Spleen (tissue), 11 donors: ENCODE results near the gene PCDHB14. TPM values are rescaled to one million over a fixed set of nuclear protein-coding genes. Genes with fewer than 3 reads are reported as not detected.

Experiments used
- DNase-seq: peaks from one replicate; pipeline ENCODE4 v3.0.0-alpha.2; 2020
- H3K27ac ChIP-seq, 8 donors: fragments of 200-600 bp; sonication (generic) in 7 of 8; 1 replicate in 4 of 8; 2 replicates in 4 of 8; pipeline versions ENCODE4 v1.5.0 to v1.8.0; 2016 to 2021; ENCODE audit warnings: inconsistent platforms in 4 of 8, mild to moderate bottlenecking in 4 of 8, moderate library complexity in 1 of 8
- H3K27me3 ChIP-seq, 7 donors: fragments of 200-600 bp; sonication (generic) in 6 of 7; replicated peaks in 1 of 7; 1 replicate in 4 of 7; 2 replicates in 3 of 7; pipeline versions ENCODE4 v1.5.0 to v1.8.0; 2016 to 2021; ENCODE audit warnings: inconsistent platforms in 3 of 7, mild to moderate bottlenecking in 1 of 7
- H3K36me3 ChIP-seq, 6 donors: fragments of 200-600 bp; sonication (generic) in 5 of 6; 1 replicate in 4 of 6; 2 replicates in 2 of 6; pipeline versions ENCODE4 v1.5.0 to v1.8.0; 2016 to 2021; ENCODE audit warnings: inconsistent platforms in 2 of 6
- H3K4me1 ChIP-seq, 6 donors: fragments of 200-600 bp; sonication (generic) in 5 of 6; 1 replicate in 3 of 6; 2 replicates in 3 of 6; pipeline versions ENCODE4 v1.5.0 to v1.8.0; 2016 to 2021; ENCODE audit warnings: inconsistent platforms in 3 of 6
- H3K4me3 ChIP-seq, 8 donors: fragments of 200-600 bp; sonication (generic) in 7 of 8; 1 replicate in 4 of 8; 2 replicates in 4 of 8; pipeline versions ENCODE4 v1.5.0 to v1.8.0; 2016 to 2021; ENCODE audit warnings: inconsistent platforms in 4 of 8, mild to moderate bottlenecking in 4 of 8, moderate library complexity in 2 of 8
- H3K9me3 ChIP-seq, 8 donors: fragments of 200-600 bp; sonication (generic) in 7 of 8; 1 replicate in 4 of 8; 2 replicates in 4 of 8; pipeline versions ENCODE4 v1.5.0 to v1.8.0; 2016 to 2021; ENCODE audit warnings: inconsistent platforms in 4 of 8
- POLR2A ChIP-seq, 3 donors: fragments of 450-650 bp; IDR thresholded peaks; one replicate each; pipeline ENCODE4 v1.5.1; 2017; ENCODE audit warnings: antibody characterized with exemption in 3 of 3, mild to moderate bottlenecking in 1 of 3
- POLR2AphosphoS5 ChIP-seq, 3 donors: sonication (generic); formaldehyde crosslinking; IDR thresholded peaks; one replicate each; pipeline ENCODE4 v1.5.1; 2017; ENCODE audit warnings: antibody characterized with exemption in 3 of 3
- WGBS, 5 donors: extraction: QIAGEN DNeasy Blood & Tissue Kit in 3 of 5; methylation state at CpG; one replicate each; pipeline versions ENCODE4 v1.1.5 to v1.1.7; 2013 to 2018; 5-methylcytosine and 5-hydroxymethylcytosine counted together
- intact Hi-C: fragments of 100-400 bp; cut with DNase I; formaldehyde crosslinking; loops from one replicate; pipeline ENCODE4 v1.15.0; 2023; ENCODE audit warnings: low total_unique reads
- polyA plus RNA-seq, 3 donors: library from polyadenylated mRNA; stranded (reverse); fragments of 200-250 nt; gene quantifications; one replicate each; pipeline ENCODE4 v1.2.1, GENCODE V29; 2013
- total RNA-seq, 7 donors: library from RNA; depleted of rRNA in 3 of 7; stranded (reverse); fragments of >200 nt in 3 of 7; fragmentation: NEBNext Ultra II Directional in 4 of 7; extraction: Animal tissue kit (Norgen Biotek cat#: 25700) in 4 of 7; gene quantifications; one replicate each; pipeline versions ENCODE4 v1.1.0 to v1.2.1, GENCODE V29; 2016 to 2021
- TF ChIP-seq, protein P1 (sequence below), 11 experiments: fragments of 200-600 bp in 7 of 11; fragments of 450-650 bp in 4 of 11; sonication (generic) in 4 of 11; IDR thresholded peaks in 8 of 11; conservative IDR thresholded peaks in 3 of 11; 1 replicate in 7 of 11; 2 replicates in 4 of 11; pipeline versions ENCODE4 v1.4.0 to v1.8.0; 2016 to 2021; ENCODE audit warnings: antibody characterized with exemption in 11 of 11, inconsistent platforms in 4 of 11, mild to moderate bottlenecking in 1 of 11
- donor health status: healthy with polysubstance abuse.
- donor health status: DM: no; HTN: no; CAD: no; lungs with moderate emphysema.
- donor health status: DM: no; HTN: no; CAD: no.
- donor health status: Bipolar disorder and iron deficiency.
- donor health status: healthy.
- donor health status: DM: no; HTN: no; CAD: no.
- donor health status: DM: yes; HTN: yes; CAD: no.

PCDHB14 gene
- total and polyA plus RNA-seq, 10 donors = 0.27 to 5.9 (median 2.4) TPM

GRCh38 chr5:141258948-141259347, 35.8 kb downstream of the PCDHB14 start:
- no peak overlapping the region for H3K27ac ChIP-seq
- H3K4me3 ChIP-seq = no peak overlapping the region
- H3K4me1 ChIP-seq = no peaks in the 10 kb centered on the region
- H3K9me3 ChIP-seq = peaks cover 67 to 100% (median 100%) of the 10 kb centered on the region in 8 donors
- peaks cover 0 to 13% (median 0%) of the 10 kb centered on the region in 6 donors for H3K36me3 ChIP-seq
- TF ChIP-seq POLR2AphosphoS5 (IDR thresholded peaks at IDR 0.05) = no peak
- TF ChIP-seq POLR2A (IDR thresholded peaks at IDR 0.05) = no peak
- no peak for DNase-seq
- H3K27me3 ChIP-seq = no peaks in the 10 kb centered on the region
- intact Hi-C loops = no loop called here

DNA sequence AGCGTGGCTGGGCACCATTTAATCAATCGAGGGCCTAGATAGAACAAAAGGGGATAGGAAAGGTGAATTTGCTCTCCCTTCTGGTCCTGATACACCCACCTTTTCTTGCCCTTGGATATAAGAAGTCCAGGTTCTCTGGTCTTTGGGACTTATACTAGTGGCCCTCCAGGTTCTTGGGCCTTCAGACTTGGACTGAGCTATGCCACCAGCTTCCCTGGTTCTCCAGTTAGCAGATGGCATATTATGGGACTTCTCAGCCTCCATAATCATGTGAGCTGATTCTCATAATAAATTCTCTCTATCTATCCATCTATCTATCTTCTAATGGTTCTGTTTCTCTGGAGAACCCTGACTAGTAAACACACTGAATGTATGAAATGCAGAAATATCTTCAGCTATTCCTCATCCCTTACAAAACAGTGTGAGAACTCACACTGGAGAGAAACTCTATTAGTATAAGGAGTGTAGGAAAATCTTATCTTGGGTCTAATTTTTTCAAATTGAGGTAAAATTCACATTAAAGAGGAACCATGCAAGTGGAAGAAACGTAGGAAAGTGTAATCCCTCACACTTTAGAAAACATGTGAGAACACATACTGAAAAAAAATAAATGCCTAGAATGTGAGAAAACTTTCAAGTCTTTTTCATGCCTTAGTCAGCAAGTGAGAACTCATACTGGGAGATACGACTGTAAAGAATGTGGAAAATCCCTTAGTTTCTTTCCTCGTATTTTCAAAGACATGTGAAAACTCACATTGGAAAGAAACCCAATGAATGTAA, 37.5 kb downstream of the PCDHB14 start:
- no peaks in the 10 kb centered on the region for H3K4me1 ChIP-seq
- H3K36me3 ChIP-seq = peaks cover 0 to 25% (median 0%) of the 10 kb centered on the region in 6 donors
- no peak overlapping the region for H3K4me3 ChIP-seq
- intact Hi-C loops = no loop called here
- no peak overlapping the region for H3K27ac ChIP-seq
- H3K27me3 ChIP-seq = no peaks in the 10 kb centered on the region
- TF ChIP-seq POLR2AphosphoS5 (IDR thresholded peaks at IDR 0.05) (no peak), POLR2A (IDR thresholded peaks at IDR 0.05) (no peak)
- TF ChIP-seq, protein P1, sequence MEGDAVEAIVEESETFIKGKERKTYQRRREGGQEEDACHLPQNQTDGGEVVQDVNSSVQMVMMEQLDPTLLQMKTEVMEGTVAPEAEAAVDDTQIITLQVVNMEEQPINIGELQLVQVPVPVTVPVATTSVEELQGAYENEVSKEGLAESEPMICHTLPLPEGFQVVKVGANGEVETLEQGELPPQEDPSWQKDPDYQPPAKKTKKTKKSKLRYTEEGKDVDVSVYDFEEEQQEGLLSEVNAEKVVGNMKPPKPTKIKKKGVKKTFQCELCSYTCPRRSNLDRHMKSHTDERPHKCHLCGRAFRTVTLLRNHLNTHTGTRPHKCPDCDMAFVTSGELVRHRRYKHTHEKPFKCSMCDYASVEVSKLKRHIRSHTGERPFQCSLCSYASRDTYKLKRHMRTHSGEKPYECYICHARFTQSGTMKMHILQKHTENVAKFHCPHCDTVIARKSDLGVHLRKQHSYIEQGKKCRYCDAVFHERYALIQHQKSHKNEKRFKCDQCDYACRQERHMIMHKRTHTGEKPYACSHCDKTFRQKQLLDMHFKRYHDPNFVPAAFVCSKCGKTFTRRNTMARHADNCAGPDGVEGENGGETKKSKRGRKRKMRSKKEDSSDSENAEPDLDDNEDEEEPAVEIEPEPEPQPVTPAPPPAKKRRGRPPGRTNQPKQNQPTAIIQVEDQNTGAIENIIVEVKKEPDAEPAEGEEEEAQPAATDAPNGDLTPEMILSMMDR (IDR thresholded peaks at IDR 0.05 in 8 of 11, conservative IDR thresholded peaks at IDR 0.05 in 3 of 11) = no peak
- no peak for DNase-seq
- peaks cover 70 to 100% (median 100%) of the 10 kb centered on the region in 8 donors for H3K9me3 ChIP-seq
- 60 to 68% (median 66%) methylated on average over 5 of the region's 5 CpGs for WGBS, 5 donors

DNA sequence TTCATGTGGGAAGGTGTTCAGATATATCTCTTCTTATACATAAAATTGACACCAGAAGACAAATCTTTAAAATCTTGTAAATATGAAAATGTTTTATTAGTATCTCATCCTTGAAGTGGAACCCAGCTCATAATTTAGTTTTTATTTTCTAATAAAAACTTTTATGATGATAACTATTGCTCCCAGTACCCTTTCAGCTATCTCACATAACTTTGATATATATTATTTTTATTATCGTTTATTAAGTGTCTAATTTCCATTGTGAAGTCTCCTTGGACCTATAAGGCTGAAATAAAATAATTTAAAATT, 38.0 kb downstream of the PCDHB14 start:
- H3K36me3 ChIP-seq = peaks cover 0 to 30% (median 0%) of the 10 kb centered on the region in 6 donors
- no peaks in the 10 kb centered on the region for H3K27me3 ChIP-seq
- TF ChIP-seq POLR2A (IDR thresholded peaks at IDR 0.05) (no peak), POLR2AphosphoS5 (IDR thresholded peaks at IDR 0.05) (no peak)
- TF ChIP-seq, protein P1 (IDR thresholded peaks at IDR 0.05 in 8 of 11, conservative IDR thresholded peaks at IDR 0.05 in 3 of 11) = no peak
- H3K4me3 ChIP-seq = no peak overlapping the region
- intact Hi-C loops = no loop called here
- 36 to 79% (median 65%) methylated on average over 1 of the region's 1 CpG for WGBS, 5 donors
- no peak for DNase-seq
- H3K27ac ChIP-seq = no peak overlapping the region
- no peaks in the 10 kb centered on the region for H3K4me1 ChIP-seq
- H3K9me3 ChIP-seq = peaks cover 76 to 100% (median 100%) of the 10 kb centered on the region in 8 donors

- WGBS, 5 donors = 92 to 100% (median 96%) methylated on average over 4 of the region's 4 CpGs
- peaks cover 54 to 100% (median 100%) of the 10 kb centered on the region in 8 donors for H3K9me3 ChIP-seq
- no peak overlapping the region for H3K4me3 ChIP-seq
- H3K36me3 ChIP-seq = peaks cover 0 to 33% (median 0%) of the 10 kb centered on the region in 6 donors
- no peaks in the 10 kb centered on the region for H3K4me1 ChIP-seq
- DNase-seq = no peak
- intact Hi-C loops = no loop called here
- TF ChIP-seq, protein P1 (IDR thresholded peaks at IDR 0.05 in 8 of 11, conservative IDR thresholded peaks at IDR 0.05 in 3 of 11) = no peak
- TF ChIP-seq POLR2AphosphoS5 (IDR thresholded peaks at IDR 0.05) (no peak), POLR2A (IDR thresholded peaks at IDR 0.05) (no peak)
- H3K27me3 ChIP-seq = no peaks in the 10 kb centered on the region
- H3K27ac ChIP-seq = no peak overlapping the region
Measured at GRCh38 chr5:141269195-141269594, 46.1 kb downstream of the PCDHB14 start.
